Smooth muscle cell (in vitro differentiated cells): Measurements from ENCODE around the gene BUD31. TPM values are rescaled to one million over a fixed set of nuclear protein-coding genes. Genes with fewer than 3 reads are reported as not detected.
A peak's percentile ranks its signal among the peaks of the same experiment; 100 is the strongest.

ENCODE experiments used
- DNase-seq: peaks from one replicate; lab custom pipeline; 2025; ENCODE audit not compliant: unreplicated experiment; lab: John Stamatoyannopoulos, UW
- H2AFZ ChIP-seq: fragments of 200-600 bp; sonication (generic); 2 replicates; pipeline ENCODE4 v1.6.0; 2016; ENCODE audit warnings: antibody characterized with exemption, low read depth, mild to moderate bottlenecking
- H3F3A ChIP-seq: fragments of 200-600 bp; sonication (generic); 2 replicates; pipeline ENCODE4 v1.6.0; 2017; ENCODE audit warnings: antibody characterized with exemption, low read depth
- H3K27ac ChIP-seq: fragments of 200-600 bp; sonication (generic); 2 replicates; pipeline ENCODE4 v1.5.1; 2016; ENCODE audit warnings: low read depth, mild to moderate bottlenecking
- H3K27me3 ChIP-seq: fragments of 200-600 bp; sonication (generic); 2 replicates; pipeline ENCODE4 v1.6.1; 2016; ENCODE audit warnings: low read depth, mild to moderate bottlenecking
- H3K36me3 ChIP-seq: fragments of 200-600 bp; sonication (generic); 2 replicates; pipeline ENCODE4 v1.5.1; 2016; ENCODE audit warnings: low read depth
- H3K4me1 ChIP-seq: fragments of 200-600 bp; sonication (generic); 2 replicates; pipeline ENCODE4 v1.5.1; 2016; ENCODE audit warnings: low read depth
- H3K4me2 ChIP-seq: fragments of 200-600 bp; sonication (generic); 2 replicates; pipeline ENCODE4 v1.6.0; 2016; ENCODE audit warnings: mild to moderate bottlenecking
- H3K4me3 ChIP-seq: fragments of 200-600 bp; sonication (generic); 2 replicates; pipeline ENCODE4 v1.5.1; 2016; ENCODE audit warnings: mild to moderate bottlenecking
- H3K79me2 ChIP-seq: fragments of 200-600 bp; sonication (generic); 2 replicates; pipeline ENCODE4 v1.6.0; 2016; ENCODE audit warnings: low read depth, mild to moderate bottlenecking
- H3K9ac ChIP-seq: fragments of 200-600 bp; sonication (generic); 2 replicates; pipeline ENCODE4 v1.6.0; 2016; ENCODE audit warnings: low read depth
- H3K9me3 ChIP-seq: fragments of 200-600 bp; sonication (generic); replicated peaks from 2 replicates; pipeline ENCODE4 v1.5.1; 2016; ENCODE audit warnings: low read depth
- H4K20me1 ChIP-seq: fragments of 200-600 bp; sonication (generic); 2 replicates; pipeline ENCODE4 v1.6.0; 2016; ENCODE audit warnings: low read depth
- CTCF ChIP-seq: fragments of 200-600 bp; sonication (generic); IDR thresholded peaks from 2 replicates; pipeline ENCODE4 v1.5.1; 2017; ENCODE audit warnings: borderline replicate concordance, mild to moderate bottlenecking, antibody characterized with exemption; ENCODE audit not compliant: insufficient read depth, poor library complexity, severe bottlenecking
- WGBS: methylation state at CpG from one replicate; pipeline ENCODE4 v1.1.7; 2016; ENCODE audit warnings: low lambda C conversion rate; 5-methylcytosine and 5-hydroxymethylcytosine counted together
- polyA plus RNA-seq: library from polyadenylated mRNA; unstranded; fragments of >200 nt; fragmentation: Nextera tagmentation; extraction: Ambion mirVana; gene quantifications from 2 replicates; pipeline ENCODE4 v1.2.1, GENCODE V29; 2016
- total RNA-seq: library from RNA; depleted of rRNA; stranded (reverse); fragments of >200 nt; gene quantifications from 2 replicates; pipeline ENCODE4 v1.2.3, GENCODE V29; 2014

The BUD31 gene
- total and polyA plus RNA-seq, 2 experiments from 2014 or later: 97.2 to 249 TPM

- Histone ChIP-seq H4K20me1 (peaks cover 56% of the 10 kb centered on the region), H3K27me3 (no peaks in the 10 kb centered on the region), H3K4me1 (no peaks in the 10 kb centered on the region), H2AFZ (no peak overlapping the region), H3K9ac (no peak overlapping the region), H3K4me2 (no peak overlapping the region), H3K9me3 (no peaks in the 10 kb centered on the region), H3F3A (peaks cover 8% of the 10 kb centered on the region), H3K79me2 (peaks cover 35% of the 10 kb centered on the region), H3K27ac (no peak overlapping the region), H3K36me3 (no peaks in the 10 kb centered on the region), H3K4me3 (no peak overlapping the region)
- no peak for DNase-seq
- no peak for TF ChIP-seq CTCF
- WGBS: 98% methylated on average over 6 of the region's 6 CpGs
Measured at GRCh38 chr7:99457050-99457649, 48.4 kb downstream of the BUD31 start.

- Histone ChIP-seq H3K36me3 (no peaks in the 10 kb centered on the region), H3F3A (peaks cover 8% of the 10 kb centered on the region), H3K27ac (no peak overlapping the region), H3K9me3 (no peaks in the 10 kb centered on the region), H3K4me2 (no peak overlapping the region), H3K4me3 (no peak overlapping the region), H3K4me1 (no peaks in the 10 kb centered on the region), H3K27me3 (no peaks in the 10 kb centered on the region), H4K20me1 (peaks cover 62% of the 10 kb centered on the region), H3K79me2 (peaks cover 43% of the 10 kb centered on the region), H2AFZ (no peak overlapping the region), H3K9ac (no peak overlapping the region)
- TF ChIP-seq CTCF: no peak
- DNase-seq: no peak
- WGBS: 96% methylated on average over 26 of the region's 26 CpGs
Measured at GRCh38 chr7:99457650-99458493, 49.1 kb downstream of the BUD31 start.

- Histone ChIP-seq H3F3A (peaks cover 8% of the 10 kb centered on the region), H4K20me1 (peaks cover 62% of the 10 kb centered on the region), H3K79me2 (peaks cover 55% of the 10 kb centered on the region), H3K27ac (no peak overlapping the region), H3K4me1 (no peaks in the 10 kb centered on the region), H2AFZ (no peak overlapping the region), H3K4me2 (no peak overlapping the region), H3K9ac (no peak overlapping the region), H3K36me3 (no peaks in the 10 kb centered on the region), H3K9me3 (no peaks in the 10 kb centered on the region), H3K4me3 (no peak overlapping the region), H3K27me3 (no peaks in the 10 kb centered on the region)
- no peak for DNase-seq
- TF ChIP-seq CTCF: peak; percentile 18
- 96% methylated on average over 8 of the region's 8 CpGs for WGBS
Measured at GRCh38 chr7:99459087-99459486, 50.3 kb downstream of the BUD31 start.
